Measurements from ENCODE around the gene EXOC4.

EXOC4 gene

GRCh38 chr7:134069187-134069586 is 816.3 kb downstream of the EXOC4 start:
- no peak overlapping the region for H3K9ac ChIP-seq (ENCODE audit: low read depth, low read length, poor library complexity, severe bottlenecking)
- no peak overlapping the region for H2AFZ ChIP-seq (ENCODE audit: low read length)
- no peaks in the 10 kb centered on the region for H3K79me2 ChIP-seq (ENCODE audit: insufficient read depth, low read length)
- H3K9me3 ChIP-seq (ENCODE audit: insufficient read depth, low read depth, low read length), result no peaks in the 10 kb centered on the region
- H3K4me2 ChIP-seq (ENCODE audit: low read depth, low read length, poor library complexity, severe bottlenecking), result no peak overlapping the region
- H3K27me3 ChIP-seq (ENCODE audit: insufficient read depth, low read length, poor library complexity, severe bottlenecking), result no peaks in the 10 kb centered on the region
- H3K4me3 ChIP-seq (ENCODE audit: low read length, poor library complexity, severe bottlenecking), result no peak overlapping the region
- no peaks in the 10 kb centered on the region for H3F3A ChIP-seq (ENCODE audit: low read depth)
- no peak for TF ChIP-seq CTCF (conservative IDR thresholded peaks at IDR 0.05; ENCODE audit: low read length)
- TF ChIP-seq EZH2phosphoT487 (IDR thresholded peaks at IDR 0.05; ENCODE audit: borderline replicate concordance), result no peak
- H4K20me1 ChIP-seq (ENCODE audit: insufficient read depth, low read length, poor library complexity, severe bottlenecking), result no peaks in the 10 kb centered on the region
- no peaks in the 10 kb centered on the region for H3K4me1 ChIP-seq (ENCODE audit: insufficient read depth, low read length, poor library complexity, severe bottlenecking)
- H3K36me3 ChIP-seq (ENCODE audit: insufficient read depth, low read length), result peaks cover 5% of the 10 kb centered on the region; the same call in 1 of the 2 replicates
- H3K9me2 ChIP-seq (replicated peaks; ENCODE audit: low read depth, low read length), result no peaks in the 10 kb centered on the region

- no peaks in the 10 kb centered on the region for H3F3A ChIP-seq (ENCODE audit: low read depth)
- peaks cover 5% of the 10 kb centered on the region; the same call in 1 of the 2 replicates for H3K36me3 ChIP-seq (ENCODE audit: insufficient read depth, low read length)
- no peak overlapping the region for H3K4me2 ChIP-seq (ENCODE audit: low read depth, low read length, poor library complexity, severe bottlenecking)
These were observed 817.8 kb downstream of the EXOC4 start for GRCh38 chr7:134070673-134071072.

DNA sequence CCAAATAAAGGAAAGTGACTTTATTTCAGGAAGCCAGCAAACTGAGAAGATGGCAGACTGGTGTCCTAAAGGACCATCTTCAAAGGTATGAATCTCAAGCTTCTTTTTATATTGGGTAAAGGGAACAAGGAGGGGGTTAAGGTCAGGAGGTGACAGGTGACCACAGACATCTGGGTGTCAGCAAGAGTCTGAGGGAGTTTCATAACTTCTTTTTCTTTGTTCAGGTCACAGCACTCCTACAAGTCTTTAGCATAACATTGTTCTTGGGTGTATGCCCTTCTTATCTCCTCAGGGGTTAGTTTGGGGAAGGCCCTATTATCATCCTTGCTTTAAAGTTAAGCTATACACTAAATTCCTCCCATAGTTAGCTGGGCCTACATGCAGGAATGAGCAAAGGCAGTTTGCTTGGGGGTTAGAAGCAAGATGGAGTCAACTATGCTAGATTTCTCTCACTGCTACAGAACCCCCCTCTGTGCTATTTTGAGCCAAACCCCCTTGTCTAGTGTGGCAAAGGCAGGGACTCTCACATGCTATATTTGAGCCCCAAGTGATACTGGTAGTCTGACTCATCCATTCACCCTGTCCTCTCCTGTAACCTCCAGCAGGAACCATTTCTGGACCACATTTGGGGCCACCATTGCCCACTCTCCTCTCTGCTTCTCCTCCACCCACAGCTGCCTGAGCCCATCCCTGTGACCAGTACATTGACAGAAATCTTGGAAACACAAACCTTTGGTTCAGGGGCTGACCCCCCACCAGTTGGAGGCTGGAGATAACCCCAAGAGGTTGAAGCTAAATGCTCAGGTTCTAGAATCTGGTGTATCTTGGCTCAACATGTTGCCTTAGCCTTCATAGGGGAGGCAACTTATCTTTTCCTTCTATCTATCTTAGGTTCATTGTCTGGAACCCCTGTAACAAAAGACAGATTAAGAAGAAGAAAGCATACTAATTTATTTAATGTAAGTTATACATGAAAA is 818.8 kb downstream of the EXOC4 start:
- Histone ChIP-seq H3K4me3 (ENCODE audit: low read length, poor library complexity, severe bottlenecking) (no peak overlapping the region), H3K27me3 (ENCODE audit: insufficient read depth, low read length, poor library complexity, severe bottlenecking) (no peaks in the 10 kb centered on the region), H3F3A (ENCODE audit: low read depth) (no peaks in the 10 kb centered on the region), H3K4me1 (ENCODE audit: insufficient read depth, low read length, poor library complexity, severe bottlenecking) (no peaks in the 10 kb centered on the region), H3K9me3 (ENCODE audit: insufficient read depth, low read depth, low read length) (no peaks in the 10 kb centered on the region), H3K9me2 (replicated peaks; ENCODE audit: low read depth, low read length) (no peaks in the 10 kb centered on the region), H3K4me2 (ENCODE audit: low read depth, low read length, poor library complexity, severe bottlenecking) (no peak overlapping the region), H3K9ac (ENCODE audit: low read depth, low read length, poor library complexity, severe bottlenecking) (no peak overlapping the region), H3K36me3 (ENCODE audit: insufficient read depth, low read length) (peaks cover under 1% of the 10 kb centered on the region; the same call in 1 of the 2 replicates), H2AFZ (ENCODE audit: low read length) (no peak overlapping the region), H4K20me1 (ENCODE audit: insufficient read depth, low read length, poor library complexity, severe bottlenecking) (no peaks in the 10 kb centered on the region), H3K79me2 (ENCODE audit: insufficient read depth, low read length) (no peaks in the 10 kb centered on the region)
- TF ChIP-seq EZH2phosphoT487 (IDR thresholded peaks at IDR 0.05; ENCODE audit: borderline replicate concordance), result no peak
- no peak for TF ChIP-seq CTCF (conservative IDR thresholded peaks at IDR 0.05; ENCODE audit: low read length)

More at GRCh38 chr7:134070673-134071072, 817.8 kb downstream of the EXOC4 start:
- Histone ChIP-seq H3K9me3 (ENCODE audit: insufficient read depth, low read depth, low read length) (no peaks in the 10 kb centered on the region), H3K4me1 (ENCODE audit: insufficient read depth, low read length, poor library complexity, severe bottlenecking) (no peaks in the 10 kb centered on the region), H3K9me2 (replicated peaks; ENCODE audit: low read depth, low read length) (no peaks in the 10 kb centered on the region), H3K27me3 (ENCODE audit: insufficient read depth, low read length, poor library complexity, severe bottlenecking) (no peaks in the 10 kb centered on the region), H4K20me1 (ENCODE audit: insufficient read depth, low read length, poor library complexity, severe bottlenecking) (no peaks in the 10 kb centered on the region), H3K79me2 (ENCODE audit: insufficient read depth, low read length) (no peaks in the 10 kb centered on the region), H3K9ac (ENCODE audit: low read depth, low read length, poor library complexity, severe bottlenecking) (no peak overlapping the region), H2AFZ (ENCODE audit: low read length) (no peak overlapping the region), H3K4me3 (ENCODE audit: low read length, poor library complexity, severe bottlenecking) (no peak overlapping the region)
- TF ChIP-seq EZH2phosphoT487 (IDR thresholded peaks at IDR 0.05; ENCODE audit: borderline replicate concordance) (no peak), CTCF (conservative IDR thresholded peaks at IDR 0.05; ENCODE audit: low read length) (no peak)
